PC-9 (cell line): ENCODE results near the gene CXCR5. TPM values are rescaled to one million over a fixed set of nuclear protein-coding genes. Genes with fewer than 3 reads are reported as not detected.

Experiments
- BruUV-seq: library from RNA; stranded (reverse); fragments of 400-500 nt; replicated peaks from 2 replicates; lab custom pipeline; 2021; lab: Mats Ljungman, UMichigan
- CTCF ChIA-PET: fragments of 300-600 bp; sonication (Branson Sonifier 250); formaldehyde crosslinking; loops from one replicate; lab custom pipeline; 2022; ENCODE audit warnings: antibody characterized with exemption; lab: Charles Lee
- POLR2A ChIA-PET: fragments of 300-600 bp; sonication (Branson Sonifier 250); formaldehyde crosslinking; loops from one replicate; lab custom pipeline; 2022; ENCODE audit warnings: antibody characterized with exemption; ENCODE audit not compliant: unreplicated experiment; lab: Charles Lee
- DNase-seq, 2 experiments: peaks; one replicate each; pipeline versions ENCODE4 v3.0.0 to v3.0.0-alpha.2; 2015 to 2022; ENCODE audit warnings: mixed read lengths in 1 of 2
- H2AFZ ChIP-seq: fragments of 200-600 bp; sonication (generic); 2 replicates; pipeline ENCODE4 v1.8.1; 2017; ENCODE audit warnings: antibody characterized with exemption
- H3F3A ChIP-seq: fragments of 200-600 bp; sonication (generic); 2 replicates; pipeline ENCODE4 v1.8.1; 2017; ENCODE audit warnings: antibody characterized with exemption, mild to moderate bottlenecking, low read depth; ENCODE audit not compliant: insufficient read depth
- H3K27ac ChIP-seq: fragments of 200-600 bp; sonication (generic); 2 replicates; pipeline ENCODE4 v1.6.1; 2016; ENCODE audit warnings: mixed run types
- H3K27me3 ChIP-seq: fragments of 200-600 bp; sonication (generic); 2 replicates; pipeline ENCODE4 v1.6.1; 2016; ENCODE audit warnings: low read depth, mixed run types; ENCODE audit not compliant: insufficient read depth
- H3K36me3 ChIP-seq: fragments of 200-600 bp; sonication (generic); 2 replicates; pipeline ENCODE4 v1.6.1; 2016; ENCODE audit warnings: low read depth, mixed run types
- H3K4me1 ChIP-seq: fragments of 200-600 bp; sonication (generic); replicated peaks from 2 replicates; pipeline ENCODE4 v1.6.1; 2016; ENCODE audit warnings: mixed run types; ENCODE audit not compliant: insufficient read depth
- H3K4me2 ChIP-seq: fragments of 200-600 bp; sonication (generic); 2 replicates; pipeline ENCODE4 v1.6.1; 2017; ENCODE audit warnings: mixed run types
- H3K4me3 ChIP-seq: fragments of 200-600 bp; sonication (generic); 2 replicates; pipeline ENCODE4 v1.6.1; 2016; ENCODE audit warnings: mixed run types
- H3K79me2 ChIP-seq: fragments of 200-600 bp; sonication (generic); 2 replicates; pipeline ENCODE4 v1.6.1; 2017; ENCODE audit warnings: low read depth, mixed run types
- H3K9me2 ChIP-seq: fragments of 200-600 bp; sonication (generic); 2 replicates; pipeline ENCODE4 v1.8.1; 2017; ENCODE audit warnings: mild to moderate bottlenecking; ENCODE audit not compliant: insufficient read depth
- H3K9me3 ChIP-seq: fragments of 200-600 bp; sonication (generic); 2 replicates; pipeline ENCODE4 v1.8.1; 2016; ENCODE audit warnings: low read depth; ENCODE audit not compliant: insufficient read depth
- H4K20me1 ChIP-seq: fragments of 200-600 bp; sonication (generic); 2 replicates; pipeline ENCODE4 v1.8.1; 2017; ENCODE audit not compliant: insufficient read depth
- EZH2 ChIP-seq: fragments of 200-600 bp; sonication (generic); IDR thresholded peaks from 2 replicates; pipeline ENCODE4 v1.8.0; 2017; ENCODE audit warnings: antibody characterized with exemption, low read depth
- intact Hi-C: fragments of 100-400 bp; cut with micrococcal nuclease; formaldehyde crosslinking; loops from one replicate; pipeline ENCODE4 v1.10.0; 2022; ENCODE audit not compliant: unreplicated experiment
- total RNA-seq: library from RNA; stranded (reverse); gene quantifications from 2 replicates; pipeline ENCODE4 v1.2.3, GENCODE V29; 2021
- TF ChIP-seq, protein P1 (sequence below): fragments of 200-600 bp; sonication (generic); conservative IDR thresholded peaks from 2 replicates; pipeline ENCODE4 v1.6.1; 2017; ENCODE audit warnings: mixed run types, antibody characterized with exemption, mild to moderate bottlenecking, moderate library complexity

The CXCR5 gene
- total RNA-seq, 1 experiment from 2014 or later, result not detected

GRCh38 chr11:118910309-118911112 is 26.8 kb downstream of the CXCR5 start:
- H3K27me3 ChIP-seq, result no peaks in the 10 kb centered on the region
- ChIA-PET CTCF (no interaction called here), POLR2A (interaction anchor here (0.6 to 1.8 kb wide), 3 partner anchors 8 to 17 kb away, joined by 4 to 9 read pairs (median 5); no protein-coding TSS in a partner anchor)
- TF ChIP-seq EZH2, result no peak
- TF ChIP-seq, protein P1, sequence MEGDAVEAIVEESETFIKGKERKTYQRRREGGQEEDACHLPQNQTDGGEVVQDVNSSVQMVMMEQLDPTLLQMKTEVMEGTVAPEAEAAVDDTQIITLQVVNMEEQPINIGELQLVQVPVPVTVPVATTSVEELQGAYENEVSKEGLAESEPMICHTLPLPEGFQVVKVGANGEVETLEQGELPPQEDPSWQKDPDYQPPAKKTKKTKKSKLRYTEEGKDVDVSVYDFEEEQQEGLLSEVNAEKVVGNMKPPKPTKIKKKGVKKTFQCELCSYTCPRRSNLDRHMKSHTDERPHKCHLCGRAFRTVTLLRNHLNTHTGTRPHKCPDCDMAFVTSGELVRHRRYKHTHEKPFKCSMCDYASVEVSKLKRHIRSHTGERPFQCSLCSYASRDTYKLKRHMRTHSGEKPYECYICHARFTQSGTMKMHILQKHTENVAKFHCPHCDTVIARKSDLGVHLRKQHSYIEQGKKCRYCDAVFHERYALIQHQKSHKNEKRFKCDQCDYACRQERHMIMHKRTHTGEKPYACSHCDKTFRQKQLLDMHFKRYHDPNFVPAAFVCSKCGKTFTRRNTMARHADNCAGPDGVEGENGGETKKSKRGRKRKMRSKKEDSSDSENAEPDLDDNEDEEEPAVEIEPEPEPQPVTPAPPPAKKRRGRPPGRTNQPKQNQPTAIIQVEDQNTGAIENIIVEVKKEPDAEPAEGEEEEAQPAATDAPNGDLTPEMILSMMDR, result no peak
- peaks cover 17% of the 10 kb centered on the region for H4K20me1 ChIP-seq
- H3K27ac ChIP-seq, result peak overlapping the region; percentile 96
- no TSS peak for BruUV-seq
- peaks cover 18% of the 10 kb centered on the region for H3K36me3 ChIP-seq
- no peaks in the 10 kb centered on the region for H3K9me2 ChIP-seq
- H2AFZ ChIP-seq, result no peak overlapping the region
- intact Hi-C loops, result loop anchor here (5.0 kb wide), 1 partner anchor 407 kb away; the partner anchor contains the start of gene MCAM
- peaks cover 80% of the 10 kb centered on the region for H3K4me1 ChIP-seq
- H3F3A ChIP-seq, result peaks cover 76% of the 10 kb centered on the region
- H3K79me2 ChIP-seq, result peaks cover 85% of the 10 kb centered on the region
- peak; percentile 84 to 88 for DNase-seq
- no peaks in the 10 kb centered on the region for H3K9me3 ChIP-seq
- peak overlapping the region; percentile 61 for H3K4me3 ChIP-seq
- H3K4me2 ChIP-seq, result peak overlapping the region; percentile 98

- Histone ChIP-seq H3K4me1 (peaks cover 88% of the 10 kb centered on the region), H4K20me1 (peaks cover 10% of the 10 kb centered on the region), H3K4me2 (peak overlapping the region; percentile 98), H3K27ac (peak overlapping the region; percentile 96), H3K9me3 (no peaks in the 10 kb centered on the region), H3K4me3 (peak overlapping the region; percentile 61), H3K9me2 (no peaks in the 10 kb centered on the region), H3F3A (peaks cover 80% of the 10 kb centered on the region), H3K79me2 (peaks cover 85% of the 10 kb centered on the region), H2AFZ (no peak overlapping the region), H3K36me3 (peaks cover 16% of the 10 kb centered on the region), H3K27me3 (no peaks in the 10 kb centered on the region)
- CTCF ChIA-PET, result interaction anchor here (0.6 kb wide), 2 partner anchors 85 to 195 kb away, joined by 6 read pairs; no protein-coding TSS in a partner anchor
- intact Hi-C loops, result loop anchor here (5.0 kb wide), 1 partner anchor 406 kb away; the partner anchor contains the start of gene MCAM
- TF ChIP-seq, protein P1, result no peak
- no peak for TF ChIP-seq EZH2
- BruUV-seq, result TSS peak; percentile 71
- peak; percentile 71 to 75 for DNase-seq
- POLR2A ChIA-PET, result interaction anchor here (1.2 to 1.8 kb wide), 2 partner anchors 11 to 15 kb away, joined by 9 to 10 read pairs; partner anchors contain the start of gene BCL9L
Observed at GRCh38 chr11:118911113-118911879, 27.6 kb downstream of the CXCR5 start.
